Measurements from ENCODE around the gene WWP2.
A peak's percentile ranks its signal among the peaks of the same experiment; 100 is the strongest.

WWP2 gene

DNA sequence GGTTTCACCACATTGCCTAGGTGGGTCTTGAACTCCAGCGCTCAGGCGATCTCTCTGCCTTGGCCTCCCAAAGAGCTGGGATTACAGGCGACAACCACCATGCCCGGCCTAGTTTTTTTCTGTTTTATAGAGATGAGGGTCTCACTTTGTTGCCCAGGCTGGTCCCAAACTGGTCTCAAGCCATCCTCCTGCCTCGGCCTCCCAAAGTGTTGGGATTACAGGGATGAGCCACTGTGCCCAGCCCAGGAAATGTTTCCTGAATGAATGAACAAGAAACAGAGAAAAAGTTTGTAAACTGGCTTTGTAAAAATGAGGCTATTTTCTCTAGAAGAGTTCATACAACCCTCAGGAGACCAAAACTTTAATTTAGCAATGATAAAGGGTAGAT is 68.0 kb downstream of the WWP2 start:
- H3K27ac Mint-ChIP-seq, result peak overlapping the region in 1 of 2 donors; percentile 48
- H3K4me1 Mint-ChIP-seq, result peaks cover 14% of the 10 kb centered on the region
- no peak overlapping the region for H3K4me3 Mint-ChIP-seq
- ATAC-seq (no peak), DNase-seq (no peak)
- H3K27me3 Mint-ChIP-seq, result no peaks in the 10 kb centered on the region
- no peaks in the 10 kb centered on the region for H3K9me3 Mint-ChIP-seq

DNA sequence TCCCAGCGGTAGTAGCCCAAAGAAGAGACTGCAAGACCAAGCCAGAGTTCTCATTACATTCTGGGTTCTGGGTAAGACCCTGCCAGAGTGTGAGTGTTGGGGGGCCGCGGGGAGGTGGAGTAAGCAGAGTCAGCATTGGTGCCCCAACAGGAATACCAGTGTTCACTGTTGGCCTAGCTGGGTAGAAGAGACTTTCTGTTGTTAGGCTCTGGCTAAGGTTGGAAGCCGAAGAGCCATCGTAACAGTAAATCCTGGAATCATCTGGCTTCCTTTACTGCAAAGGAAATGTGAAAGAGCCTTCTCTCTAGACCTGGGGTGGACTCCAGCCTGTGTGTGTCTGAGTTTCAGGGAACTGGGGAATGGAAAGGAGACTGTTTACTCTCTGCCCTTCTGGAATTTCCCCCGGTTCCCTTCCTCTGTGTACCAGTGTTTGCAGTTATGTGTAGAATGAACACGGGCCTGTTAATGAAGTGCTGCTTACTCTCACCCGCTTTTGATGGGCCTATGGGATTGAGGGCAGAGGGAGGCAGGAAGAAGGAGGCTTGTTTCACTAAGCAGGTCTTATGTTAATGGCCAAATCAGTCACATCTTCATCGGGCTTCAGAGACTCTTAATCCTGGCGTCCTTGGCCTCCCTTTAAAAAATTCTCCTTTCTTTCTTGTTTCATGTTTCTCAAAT is 68.5 kb downstream of the WWP2 start:
- H3K9me3 Mint-ChIP-seq, result no peaks in the 10 kb centered on the region
- peaks cover 14% of the 10 kb centered on the region for H3K4me1 Mint-ChIP-seq
- no peak overlapping the region for H3K4me3 Mint-ChIP-seq
- no peak for DNase-seq
- peak overlapping the region; percentile 46 to 48 for H3K27ac Mint-ChIP-seq
- no peak for ATAC-seq
- H3K27me3 Mint-ChIP-seq, result no peaks in the 10 kb centered on the region

DNA sequence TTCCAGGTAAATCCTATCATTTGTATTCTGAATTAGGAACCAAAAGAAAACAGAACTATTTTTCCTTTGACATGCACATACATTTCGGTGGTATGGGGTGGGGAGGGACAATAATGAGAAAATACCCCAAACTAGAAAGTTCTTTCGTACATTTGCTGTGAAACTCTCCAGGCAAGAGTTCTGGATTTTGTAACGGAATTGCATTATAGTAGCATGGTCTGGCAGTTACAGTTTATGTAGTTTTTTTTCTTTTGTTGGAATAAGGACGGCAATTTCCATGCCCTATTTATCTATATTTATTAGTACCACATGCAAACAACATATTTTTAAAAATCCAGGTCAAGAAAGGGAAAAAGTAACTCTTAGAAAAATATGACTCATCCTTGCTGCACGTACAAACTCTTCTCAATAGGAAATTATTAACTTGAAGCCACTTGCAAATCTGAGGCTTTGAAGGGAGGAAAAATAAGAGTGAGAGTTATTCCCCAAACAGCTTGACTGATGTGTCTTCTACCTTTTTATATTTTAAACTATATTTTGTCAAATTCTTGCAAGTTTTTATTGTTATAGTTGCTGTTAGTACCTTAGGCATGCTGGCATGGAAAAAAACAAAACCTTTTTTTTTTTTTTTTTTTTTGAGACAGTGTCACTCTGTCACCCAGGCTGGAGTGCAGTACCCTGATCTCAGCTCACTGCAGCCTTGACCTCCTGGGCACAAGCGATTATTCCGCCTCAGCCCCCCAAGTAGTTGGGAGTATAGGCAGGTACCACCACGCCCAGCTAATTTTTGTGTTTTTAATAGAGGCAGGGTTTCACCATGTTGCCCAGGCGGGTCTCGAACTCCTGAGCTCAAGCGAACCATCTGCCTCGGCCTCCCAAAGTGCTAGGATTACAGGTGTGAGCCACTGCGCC is 69.3 kb downstream of the WWP2 start:
- H3K27me3 Mint-ChIP-seq, result no peaks in the 10 kb centered on the region
- no peak overlapping the region for H3K4me3 Mint-ChIP-seq
- H3K4me1 Mint-ChIP-seq, result peaks cover 14% of the 10 kb centered on the region
- no peak overlapping the region for H3K27ac Mint-ChIP-seq
- no peaks in the 10 kb centered on the region for H3K9me3 Mint-ChIP-seq
- ATAC-seq (no peak), DNase-seq (no peak)

DNA sequence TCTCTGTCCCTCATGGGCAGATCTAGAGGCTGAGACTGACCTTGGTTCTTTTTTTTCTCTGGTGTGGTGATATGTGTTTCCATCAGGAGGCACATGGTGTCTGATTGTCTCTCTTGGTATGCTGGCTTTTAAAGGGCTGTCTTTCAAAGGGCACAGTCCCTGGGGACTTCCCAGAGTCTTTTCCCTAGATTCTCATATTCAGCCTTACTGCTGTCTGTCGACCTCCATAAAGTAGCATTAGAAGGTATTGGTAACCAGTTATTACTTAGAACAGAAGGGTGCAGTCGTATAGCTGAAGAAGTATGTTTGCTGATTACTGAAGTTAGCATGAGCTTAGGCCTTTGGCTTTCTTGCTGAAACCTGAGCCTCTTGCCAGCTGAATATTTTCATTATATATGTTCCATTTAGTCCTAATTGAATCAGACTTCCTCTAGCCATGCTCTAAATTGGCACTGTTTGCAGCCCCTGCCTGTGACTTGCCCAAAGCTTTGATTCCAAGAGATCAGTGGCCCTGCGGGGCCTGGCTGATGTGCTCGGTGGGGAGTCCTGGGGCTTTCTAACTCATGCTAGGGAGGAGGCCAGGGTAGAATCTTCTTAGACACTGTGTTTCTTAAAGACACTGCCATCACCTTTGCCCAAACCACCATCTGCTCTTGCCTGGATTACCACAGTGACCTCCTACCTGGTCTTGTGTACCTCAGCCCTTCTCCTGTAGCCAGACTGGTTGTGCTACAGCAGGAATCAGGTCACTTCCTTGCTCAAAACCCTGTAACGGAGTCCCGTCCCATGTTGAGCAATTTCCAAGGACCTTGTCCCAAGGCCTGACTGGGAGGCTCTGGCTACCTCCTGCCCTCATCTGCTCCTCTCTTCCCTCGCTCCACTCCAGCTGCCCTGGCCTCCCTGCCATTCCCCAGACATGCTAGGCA is 71.5 kb downstream of the WWP2 start:
- Mint-ChIP-seq H3K4me3 (no peak overlapping the region), H3K4me1 (peaks cover 14% of the 10 kb centered on the region), H3K27ac (peak overlapping the region in 1 of 2 donors; percentile 30), H3K9me3 (no peaks in the 10 kb centered on the region), H3K27me3 (no peaks in the 10 kb centered on the region)
- ATAC-seq, result no peak
- DNase-seq, result no peak

DNA sequence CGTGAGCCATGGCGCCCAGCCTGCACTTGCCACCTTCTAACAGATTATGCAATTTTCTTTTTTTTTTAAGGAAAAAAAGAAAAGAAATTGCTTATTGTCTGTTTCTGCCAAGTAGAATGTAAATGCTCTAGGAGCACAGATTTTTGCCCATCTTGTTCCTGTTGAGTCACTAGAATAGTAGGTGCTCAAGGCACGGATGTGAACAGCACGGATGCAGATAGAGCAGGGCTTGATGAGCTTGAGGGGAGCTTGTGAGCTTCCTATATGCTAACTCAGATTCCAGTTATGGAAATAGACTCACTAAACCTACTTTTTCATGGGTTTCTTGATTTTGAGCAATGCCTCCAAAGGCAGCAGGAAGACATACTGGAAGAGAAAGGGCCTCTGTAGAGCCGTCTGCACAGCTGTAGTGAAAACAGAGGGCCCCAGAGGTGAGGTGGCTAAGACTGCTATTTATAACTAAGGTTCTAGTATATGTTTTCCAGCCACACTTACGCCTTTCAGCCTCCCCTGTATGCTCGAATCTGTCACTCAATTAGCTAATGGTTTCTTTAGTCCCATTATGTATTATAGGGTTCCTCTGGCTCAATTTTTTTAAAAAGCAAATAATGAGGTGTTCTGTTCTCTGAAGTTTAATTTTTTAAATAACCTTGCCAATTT is 72.8 kb downstream of the WWP2 start:
- no peak for ATAC-seq
- Mint-ChIP-seq H3K27me3 (no peaks in the 10 kb centered on the region), H3K27ac (no peak overlapping the region), H3K4me3 (no peak overlapping the region), H3K4me1 (peaks cover 14% of the 10 kb centered on the region), H3K9me3 (no peaks in the 10 kb centered on the region)
- no peak for DNase-seq

DNA sequence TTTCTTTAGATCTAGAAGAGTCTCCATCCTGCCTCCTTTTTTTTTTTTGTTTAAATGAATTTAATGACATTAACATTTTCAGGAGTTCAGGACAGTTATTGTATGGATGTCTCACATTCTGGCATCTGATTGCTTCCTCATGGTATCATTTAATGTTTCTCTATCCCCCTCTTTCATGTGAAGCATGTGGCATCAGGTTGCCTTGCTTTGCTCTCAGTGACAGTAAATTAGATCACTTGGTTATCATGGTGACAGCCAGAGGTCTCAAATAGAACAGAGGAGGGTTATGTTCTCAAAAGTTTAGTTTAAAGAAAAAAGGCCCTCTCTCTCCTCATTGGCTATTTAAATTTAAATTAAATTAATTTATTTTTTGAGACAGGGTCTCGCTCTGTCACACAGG is 74.1 kb downstream of the WWP2 start:
- Mint-ChIP-seq H3K4me3 (no peak overlapping the region), H3K9me3 (no peaks in the 10 kb centered on the region), H3K27ac (no peak overlapping the region), H3K4me1 (peaks cover 14% of the 10 kb centered on the region), H3K27me3 (no peaks in the 10 kb centered on the region)
- no peak for ATAC-seq
- DNase-seq, result no peak

DNA sequence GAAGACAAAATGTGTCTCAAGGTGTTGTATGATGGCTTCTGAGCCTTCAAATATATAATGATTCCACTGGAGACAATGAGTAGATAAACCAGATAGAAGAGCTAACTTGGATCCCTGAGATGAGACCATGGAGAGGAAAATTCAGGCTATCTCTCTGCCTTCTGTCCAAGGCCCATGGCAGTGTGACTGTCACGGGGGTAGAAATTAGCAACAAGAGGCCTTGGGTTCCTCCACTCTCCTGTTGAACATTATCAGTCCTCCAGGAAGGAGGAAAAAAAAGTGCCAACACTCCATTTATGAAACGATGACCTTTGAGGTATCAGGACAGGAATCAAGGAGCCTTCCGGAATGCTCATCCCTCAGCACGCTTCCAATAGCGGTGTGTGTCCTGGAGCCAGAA is 75.2 kb downstream of the WWP2 start:
- no peaks in the 10 kb centered on the region for H3K27me3 Mint-ChIP-seq
- peaks cover 14% of the 10 kb centered on the region for H3K4me1 Mint-ChIP-seq
- H3K4me3 Mint-ChIP-seq, result no peak overlapping the region
- H3K27ac Mint-ChIP-seq, result peak overlapping the region in 1 of 2 donors; percentile 39
- no peak for DNase-seq
- H3K9me3 Mint-ChIP-seq, result no peaks in the 10 kb centered on the region
- ATAC-seq, result no peak

DNA sequence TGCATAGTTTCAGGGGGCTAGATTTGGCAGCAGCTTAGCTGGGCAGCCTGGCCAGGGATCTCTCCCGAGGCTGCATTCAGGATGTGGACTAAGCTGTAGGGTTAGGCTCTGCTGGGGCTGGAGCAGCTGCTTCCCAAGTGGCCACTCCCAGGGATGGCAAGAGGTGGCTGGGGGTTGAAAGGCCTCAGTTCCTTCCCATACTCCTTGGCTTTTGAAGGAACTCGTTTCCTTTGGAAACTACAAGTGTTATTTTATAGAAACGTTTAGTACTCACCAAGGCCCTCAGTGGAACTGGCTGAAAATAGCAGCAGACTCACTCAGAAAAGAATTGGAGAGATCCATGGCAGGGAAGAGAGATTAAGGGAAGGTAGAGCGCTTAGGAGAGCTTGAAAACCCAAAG is 76.4 kb downstream of the WWP2 start:
- Mint-ChIP-seq H3K27ac (peak overlapping the region in 1 of 2 donors; percentile 17), H3K4me1 (peaks cover 8% of the 10 kb centered on the region), H3K4me3 (no peak overlapping the region), H3K27me3 (no peaks in the 10 kb centered on the region), H3K9me3 (no peaks in the 10 kb centered on the region)
- DNase-seq (no peak), ATAC-seq (no peak)

DNA sequence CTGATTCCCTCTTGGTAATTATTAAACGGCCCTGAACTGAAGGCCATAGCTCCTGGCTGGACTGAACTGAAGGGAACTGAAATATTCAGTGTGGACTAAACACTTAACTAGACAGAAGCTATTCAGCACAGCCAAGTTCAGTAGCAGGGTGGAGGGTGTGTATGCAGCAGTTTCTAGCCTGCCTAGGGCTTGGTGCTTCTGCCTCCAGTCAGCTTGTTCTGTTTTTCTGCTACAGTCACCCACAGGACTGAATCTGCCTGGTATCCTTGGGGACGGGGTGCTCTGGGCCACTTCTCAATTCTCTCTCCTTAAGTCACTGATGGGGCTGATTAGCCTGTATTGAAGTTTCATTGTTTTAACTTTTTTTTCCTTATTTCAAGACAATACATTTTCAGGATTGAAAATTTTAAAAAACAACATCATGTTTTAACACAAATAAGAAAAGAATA is 77.1 kb downstream of the WWP2 start:
- Mint-ChIP-seq H3K9me3 (no peaks in the 10 kb centered on the region), H3K4me1 (peaks cover 1% of the 10 kb centered on the region), H3K4me3 (no peak overlapping the region), H3K27ac (no peak overlapping the region), H3K27me3 (no peaks in the 10 kb centered on the region)
- no peak for DNase-seq
- ATAC-seq, result no peak

DNA sequence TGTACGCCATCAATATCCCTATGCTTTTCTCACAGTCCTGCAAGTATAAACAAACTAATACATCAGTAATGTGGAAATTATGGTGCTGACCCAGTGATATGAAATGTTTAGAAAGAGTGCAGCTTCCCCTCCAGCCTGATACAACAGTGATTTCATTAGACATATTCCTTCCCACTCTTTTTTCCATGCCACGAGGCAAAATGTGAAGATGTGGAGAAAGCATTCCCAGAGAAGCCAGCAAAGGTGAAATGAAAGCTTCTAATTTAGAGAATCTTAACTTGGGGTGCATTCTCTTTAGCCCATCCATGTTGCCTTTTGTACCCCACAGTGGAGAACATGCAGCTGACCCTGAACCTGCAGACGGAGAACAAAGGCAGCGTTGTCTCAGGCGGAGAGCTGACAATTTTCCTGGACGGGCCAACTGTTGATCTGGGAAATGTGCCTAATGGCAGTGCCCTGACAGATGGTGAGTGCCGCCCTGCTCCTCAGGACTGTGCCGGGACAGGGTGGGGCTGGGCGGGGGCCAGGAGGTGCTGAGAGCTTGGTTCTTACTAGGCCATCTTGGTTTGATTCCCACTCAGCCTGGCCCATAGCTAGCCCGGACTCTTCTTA is 77.8 kb downstream of the WWP2 start:
- Mint-ChIP-seq H3K4me3 (no peak overlapping the region), H3K4me1 (no peaks in the 10 kb centered on the region), H3K27me3 (no peaks in the 10 kb centered on the region), H3K9me3 (no peaks in the 10 kb centered on the region), H3K27ac (no peak overlapping the region)
- no peak for ATAC-seq
- no peak for DNase-seq

DNA sequence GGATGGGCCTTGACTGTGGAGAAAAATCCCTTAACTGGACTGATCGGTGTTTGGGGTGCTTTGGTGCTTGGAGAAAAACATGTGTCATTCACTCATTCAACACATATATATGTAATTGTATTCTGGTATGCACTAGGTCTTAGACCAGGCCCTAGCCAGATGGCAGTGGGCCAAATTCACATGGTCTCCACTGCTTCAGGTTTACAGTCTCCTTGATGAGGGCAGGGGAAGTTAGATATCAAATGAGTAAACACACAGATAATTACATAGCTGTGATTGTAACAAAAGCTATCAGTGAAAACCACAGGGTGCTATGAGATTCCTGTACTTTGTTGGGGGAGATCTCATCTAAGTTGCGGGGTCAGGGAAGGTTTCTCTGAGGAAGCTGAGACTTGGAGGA is 78.8 kb downstream of the WWP2 start:
- Mint-ChIP-seq H3K27ac (no peak overlapping the region), H3K9me3 (no peaks in the 10 kb centered on the region), H3K4me1 (no peaks in the 10 kb centered on the region), H3K27me3 (no peaks in the 10 kb centered on the region), H3K4me3 (no peak overlapping the region)
- DNase-seq (no peak), ATAC-seq (no peak)

DNA sequence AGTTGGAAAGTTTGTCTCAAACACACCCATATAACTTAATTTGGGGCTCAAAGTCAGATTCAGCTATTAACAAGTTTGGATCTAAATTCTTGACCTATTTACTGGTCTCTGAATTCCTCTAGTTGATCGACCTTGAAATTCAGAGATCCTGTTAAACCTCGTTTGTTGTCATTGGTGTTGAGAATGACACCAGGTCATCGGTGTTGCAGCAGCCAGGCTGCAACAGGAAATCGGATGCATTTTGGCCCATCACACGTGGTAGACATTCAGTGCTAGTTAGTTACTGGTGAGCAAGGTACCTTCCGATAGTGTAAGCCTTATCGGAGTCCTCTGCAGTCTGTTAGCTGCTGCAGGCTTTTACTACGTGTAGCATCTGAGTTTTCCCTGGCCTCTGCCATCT is 82.3 kb downstream of the WWP2 start:
- H3K27me3 Mint-ChIP-seq, result no peaks in the 10 kb centered on the region
- no peaks in the 10 kb centered on the region for H3K4me1 Mint-ChIP-seq
- ATAC-seq, result no peak
- DNase-seq, result no peak
- no peaks in the 10 kb centered on the region for H3K9me3 Mint-ChIP-seq
- no peak overlapping the region for H3K27ac Mint-ChIP-seq
- no peak overlapping the region for H3K4me3 Mint-ChIP-seq

DNA sequence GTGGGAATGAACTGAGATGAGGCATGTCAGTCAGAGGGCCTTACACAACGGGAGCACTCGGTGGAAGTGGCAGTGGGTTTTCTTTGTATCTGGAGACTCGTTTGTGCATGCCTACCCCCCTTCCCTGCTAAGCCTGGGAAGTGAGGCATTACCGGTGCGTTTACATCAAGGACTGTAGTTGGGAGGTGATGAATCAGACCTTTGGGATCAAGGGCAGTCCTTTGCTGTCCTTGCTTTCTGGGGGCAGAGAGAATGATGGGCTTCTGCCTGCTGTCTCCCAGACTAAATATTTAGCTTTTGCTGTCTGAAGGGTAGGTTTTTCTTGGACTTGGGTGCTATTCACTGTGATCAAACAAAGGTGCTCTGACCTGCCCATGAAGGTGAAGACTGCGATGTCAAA is 83.0 kb downstream of the WWP2 start:
- no peak for DNase-seq
- ATAC-seq, result no peak
- no peak overlapping the region for H3K27ac Mint-ChIP-seq
- H3K9me3 Mint-ChIP-seq, result no peaks in the 10 kb centered on the region
- H3K4me3 Mint-ChIP-seq, result no peak overlapping the region
- no peaks in the 10 kb centered on the region for H3K4me1 Mint-ChIP-seq
- no peaks in the 10 kb centered on the region for H3K27me3 Mint-ChIP-seq

DNA sequence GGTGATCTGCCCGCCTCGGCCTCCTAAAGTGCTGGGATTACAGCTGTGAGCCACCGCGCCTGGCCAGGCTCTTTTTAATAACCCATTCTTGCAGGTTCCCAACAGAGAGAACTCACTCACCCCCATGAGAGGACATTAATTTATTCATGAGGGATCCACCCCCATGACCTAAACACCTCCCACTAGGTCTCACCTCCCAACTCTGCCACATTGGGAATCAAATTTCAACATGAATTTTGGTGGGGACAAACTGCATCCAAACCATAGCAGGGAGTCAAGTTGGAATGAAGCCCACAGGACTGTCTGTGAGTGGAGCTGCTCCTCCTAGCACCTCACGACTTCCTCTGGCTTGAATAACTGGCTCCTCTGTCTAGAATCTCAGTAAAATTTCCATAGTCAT is 85.5 kb downstream of the WWP2 start:
- ATAC-seq (no peak), DNase-seq (no peak)
- H3K4me3 Mint-ChIP-seq, result no peak overlapping the region
- no peaks in the 10 kb centered on the region for H3K27me3 Mint-ChIP-seq
- H3K27ac Mint-ChIP-seq, result peak overlapping the region in 1 of 2 donors; percentile 63
- no peaks in the 10 kb centered on the region for H3K4me1 Mint-ChIP-seq
- H3K9me3 Mint-ChIP-seq, result no peaks in the 10 kb centered on the region

Data from stimulated activated naive CD8-positive, alpha-beta T cell treated with anti-CD3 and anti-CD28 coated beads, Interleukin-15, amount 100 ng/mL, for 72 hours (primary cell).